CD4-positive, alpha-beta T cell treated with Interleukin-6 at 100 ng/mL for 8 hours (primary cell): ENCODE data around the gene ADPRHL1.

Experiments used
- DNase-seq: peaks from one replicate; pipeline ENCODE4 v3.0.0-alpha.2; 2020; ENCODE audit warnings: mixed read lengths, low spot score

Gene ADPRHL1

DNA sequence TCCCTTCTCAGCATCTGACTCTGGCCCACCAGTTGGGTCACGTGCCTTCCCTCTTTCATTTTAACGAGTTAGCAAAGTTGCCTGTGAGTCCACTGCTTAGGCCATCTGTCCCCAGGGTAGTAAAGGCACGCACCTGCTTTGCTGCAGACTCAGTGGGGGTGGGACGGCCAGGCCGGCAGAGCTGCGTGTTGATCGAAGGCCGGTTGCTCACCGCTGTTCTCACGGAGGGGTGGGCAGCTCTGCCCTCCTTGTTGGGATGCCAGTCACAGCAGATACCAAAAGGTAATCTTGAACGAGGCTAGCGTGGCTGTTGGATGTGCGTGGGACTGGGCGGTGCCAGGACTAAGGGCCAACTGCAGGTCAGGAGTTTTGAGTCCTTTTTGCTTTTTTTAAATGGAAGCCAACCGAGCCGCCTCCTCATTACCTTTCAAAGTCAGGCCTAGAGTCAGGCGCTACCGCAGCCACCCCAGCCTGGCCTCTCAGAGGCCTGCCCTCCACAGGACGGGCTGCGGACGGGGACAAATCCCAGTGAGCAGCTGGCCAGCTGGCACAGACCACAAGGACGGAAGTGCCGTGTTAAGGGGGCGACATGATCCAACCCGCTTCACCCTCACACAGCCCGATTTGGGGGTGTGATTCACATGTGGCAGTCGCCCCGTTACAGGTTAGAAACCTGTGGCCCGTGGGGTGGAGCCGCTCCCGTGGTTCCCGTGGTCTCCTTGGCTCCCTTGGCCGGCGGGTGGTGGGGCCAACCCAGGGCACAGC, 20.6 kb downstream of the ADPRHL1 start:
- DNase-seq, result no peak

GRCh38 chr13:113431171-113431570, 22.1 kb downstream of the ADPRHL1 start:
- DNase-seq, result no peak

DNA sequence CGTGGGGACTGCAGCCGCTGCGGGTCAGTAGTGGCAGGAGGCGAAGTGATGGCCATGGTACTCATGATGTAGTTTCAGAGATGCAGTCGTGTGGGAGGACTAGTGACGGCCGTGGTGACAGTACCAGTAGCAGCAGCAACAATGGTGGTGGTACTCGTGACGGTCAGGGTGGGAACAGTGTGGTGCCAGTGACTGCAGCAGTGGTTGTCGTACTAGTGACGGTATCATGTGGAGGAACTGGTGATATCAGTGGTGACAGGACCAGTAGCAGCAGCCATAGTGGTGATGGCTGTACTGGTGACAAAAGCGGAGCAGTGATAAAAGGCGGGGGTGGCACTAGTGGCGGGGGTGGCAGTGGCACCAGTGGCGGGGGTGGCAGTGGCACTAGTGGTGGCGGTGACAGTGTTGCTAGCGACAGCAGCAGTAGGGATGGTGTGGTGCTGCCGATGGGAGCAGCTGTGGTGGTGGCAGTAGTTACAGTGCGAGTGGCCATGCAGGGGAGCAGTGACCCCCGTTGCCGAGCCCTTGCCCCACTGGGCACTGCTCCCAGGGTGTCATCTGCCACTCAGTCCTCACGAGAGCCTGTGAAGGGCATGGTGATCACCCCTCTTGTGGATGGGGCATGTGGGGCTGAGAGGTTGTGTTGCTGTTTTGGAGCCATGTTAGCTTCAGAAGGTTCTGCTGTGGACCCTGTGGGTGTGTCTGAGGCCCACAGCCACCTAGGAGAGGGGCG, 22.7 kb downstream of the ADPRHL1 start:
- DNase-seq, result no peak

DNA sequence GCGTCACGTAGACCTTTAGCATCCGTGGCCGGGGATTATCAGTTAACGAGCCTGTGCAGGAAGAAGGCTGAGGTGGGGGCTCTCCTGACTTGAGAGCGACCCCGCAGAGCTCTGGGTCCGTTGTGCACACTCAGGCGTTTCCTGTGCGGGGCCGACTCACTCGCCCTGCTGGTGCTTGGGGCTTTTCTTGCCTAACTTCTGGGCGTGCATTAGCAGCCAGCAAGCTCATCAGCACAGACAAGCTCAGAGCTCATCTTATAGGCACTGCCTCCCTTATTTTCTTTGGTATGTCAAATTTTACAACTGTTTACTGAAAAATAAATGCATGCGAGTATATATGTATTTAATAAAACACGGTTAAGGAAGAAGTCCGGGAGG, 23.7 kb downstream of the ADPRHL1 start:
- no peak for DNase-seq

- DNase-seq, result no peak
Measured at GRCh38 chr13:113428871-113429607, 24.2 kb downstream of the ADPRHL1 start.

DNA sequence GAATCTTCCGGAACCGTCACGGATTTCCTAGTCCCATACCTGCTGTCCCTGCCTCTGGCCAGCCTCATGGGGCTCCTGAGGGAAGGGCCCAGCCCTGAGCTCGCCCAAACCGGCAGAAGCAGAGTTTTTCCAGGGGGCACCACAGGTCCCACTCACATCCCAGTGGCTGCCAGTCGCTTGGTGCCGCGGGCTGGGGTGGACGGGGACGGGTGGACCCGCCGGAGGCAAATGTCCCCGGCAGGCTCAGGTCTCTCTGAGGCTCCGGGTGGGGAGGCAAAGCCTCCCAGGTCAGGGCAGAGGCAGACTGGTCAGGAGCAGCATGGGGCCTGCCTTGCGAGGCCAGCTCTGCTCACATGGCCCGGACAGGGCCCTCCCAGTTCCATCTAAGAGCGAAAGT, 24.8 kb downstream of the ADPRHL1 start:
- no peak for DNase-seq

DNA sequence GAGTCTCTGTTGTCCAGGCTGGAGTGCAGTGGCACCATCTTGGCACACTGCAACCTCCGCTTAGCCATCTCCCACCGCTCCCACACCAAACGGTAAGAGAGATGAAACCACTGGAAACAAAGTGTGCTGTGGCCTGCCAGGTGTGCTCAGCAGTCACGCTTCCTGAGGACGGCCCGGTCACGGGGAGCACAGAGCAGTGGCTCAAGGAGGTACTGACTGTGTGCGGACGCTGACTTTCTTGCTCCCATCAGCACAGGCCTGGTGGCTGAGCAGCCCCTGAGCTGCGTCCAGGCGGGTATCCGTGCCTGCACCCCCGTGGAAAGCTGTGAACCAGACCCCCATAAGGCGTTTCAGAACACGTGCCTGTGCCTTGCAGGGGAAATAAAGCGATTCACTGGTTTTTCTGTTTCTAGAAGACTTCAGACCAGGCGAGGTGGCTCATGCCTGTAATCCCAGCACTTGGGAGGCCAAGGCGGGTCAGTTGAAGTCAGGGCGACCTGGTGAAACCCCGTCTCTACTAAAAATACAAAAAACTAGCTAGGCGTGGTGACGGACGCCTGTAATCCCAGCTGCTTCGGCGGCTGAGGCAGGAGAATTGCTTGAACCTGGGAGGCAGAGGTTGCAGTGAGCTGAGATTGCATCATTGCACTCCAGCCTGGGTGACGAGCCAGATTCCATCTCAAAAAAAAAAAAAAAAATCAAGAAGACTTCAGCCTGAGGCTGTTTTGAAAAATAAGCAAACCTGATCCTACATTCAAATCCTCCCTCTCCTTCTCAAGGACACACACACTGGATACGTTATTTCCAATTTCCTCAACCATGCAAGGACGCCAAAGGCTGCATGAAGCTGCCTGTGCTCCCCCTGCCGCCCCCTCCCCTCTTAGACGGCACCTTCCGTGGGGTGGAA, 25.5 kb downstream of the ADPRHL1 start:
- DNase-seq, result no peak

- no peak for DNase-seq
Measured at GRCh38 chr13:113426591-113426986, 26.7 kb downstream of the ADPRHL1 start.

- DNase-seq, result no peak
Measured at GRCh38 chr13:113425941-113426590, 27.2 kb downstream of the ADPRHL1 start.

GRCh38 chr13:113423520-113424163, 29.6 kb downstream of the ADPRHL1 start:
- DNase-seq, result no peak

GRCh38 chr13:113422807-113423519, 30.3 kb downstream of the ADPRHL1 start:
- DNase-seq, result no peak

GRCh38 chr13:113421673-113422270, 31.5 kb downstream of the ADPRHL1 start:
- DNase-seq, result no peak

GRCh38 chr13:113420833-113421600, 32.3 kb downstream of the ADPRHL1 start:
- no peak for DNase-seq

DNA sequence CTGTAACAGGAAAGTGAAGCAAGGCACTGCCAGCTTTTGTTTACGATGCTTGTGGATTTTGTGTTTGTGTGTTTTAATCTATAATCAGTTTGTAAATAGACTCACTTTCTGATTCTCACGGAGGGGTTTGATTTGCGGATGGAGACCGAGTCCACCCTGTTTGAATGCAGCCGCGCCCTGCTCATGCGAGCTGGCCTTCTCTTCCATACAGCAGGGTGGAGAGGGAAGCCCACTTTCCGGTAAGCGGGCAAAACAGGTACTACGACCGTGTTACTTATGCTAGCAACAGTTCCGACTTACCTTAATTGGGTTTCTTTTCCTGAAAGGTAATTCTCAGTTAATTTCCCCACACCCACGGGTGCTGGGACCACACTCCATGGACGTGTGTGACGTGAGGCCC, 33.1 kb downstream of the ADPRHL1 start:
- DNase-seq, result no peak

DNA sequence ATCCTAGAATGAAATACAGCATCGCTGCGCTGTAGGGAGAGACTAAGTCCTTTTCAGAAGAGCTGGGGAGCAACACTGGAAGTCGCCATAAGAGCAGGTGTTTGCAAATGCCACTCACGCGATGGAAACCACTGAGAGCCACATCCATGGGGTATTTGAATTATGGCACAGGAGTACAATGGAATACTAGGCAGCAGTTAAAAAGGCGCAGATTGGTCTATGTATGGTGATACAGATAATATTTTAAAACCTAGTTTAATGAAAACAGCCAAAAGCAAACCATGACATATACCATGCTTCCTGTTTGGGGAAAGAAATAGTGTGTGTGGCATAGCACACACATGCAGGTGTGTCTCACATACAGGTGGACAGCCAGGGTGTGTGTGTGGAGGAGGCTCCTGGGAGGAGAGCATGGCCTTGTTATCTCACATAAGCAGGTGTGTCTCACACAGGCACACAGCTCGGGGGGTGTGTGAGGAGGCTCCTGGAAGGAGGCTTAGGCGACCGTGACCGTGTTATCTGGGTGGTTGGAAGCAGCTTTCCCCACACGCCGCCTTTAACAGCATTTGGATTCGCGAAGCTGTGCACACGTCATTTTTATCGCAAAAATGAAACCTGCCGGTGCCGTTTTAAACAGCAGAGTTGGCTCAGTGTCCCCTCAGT, 33.6 kb downstream of the ADPRHL1 start:
- DNase-seq, result no peak

- no peak for DNase-seq
Measured at GRCh38 chr13:113418722-113419049, 34.6 kb downstream of the ADPRHL1 start.

DNA sequence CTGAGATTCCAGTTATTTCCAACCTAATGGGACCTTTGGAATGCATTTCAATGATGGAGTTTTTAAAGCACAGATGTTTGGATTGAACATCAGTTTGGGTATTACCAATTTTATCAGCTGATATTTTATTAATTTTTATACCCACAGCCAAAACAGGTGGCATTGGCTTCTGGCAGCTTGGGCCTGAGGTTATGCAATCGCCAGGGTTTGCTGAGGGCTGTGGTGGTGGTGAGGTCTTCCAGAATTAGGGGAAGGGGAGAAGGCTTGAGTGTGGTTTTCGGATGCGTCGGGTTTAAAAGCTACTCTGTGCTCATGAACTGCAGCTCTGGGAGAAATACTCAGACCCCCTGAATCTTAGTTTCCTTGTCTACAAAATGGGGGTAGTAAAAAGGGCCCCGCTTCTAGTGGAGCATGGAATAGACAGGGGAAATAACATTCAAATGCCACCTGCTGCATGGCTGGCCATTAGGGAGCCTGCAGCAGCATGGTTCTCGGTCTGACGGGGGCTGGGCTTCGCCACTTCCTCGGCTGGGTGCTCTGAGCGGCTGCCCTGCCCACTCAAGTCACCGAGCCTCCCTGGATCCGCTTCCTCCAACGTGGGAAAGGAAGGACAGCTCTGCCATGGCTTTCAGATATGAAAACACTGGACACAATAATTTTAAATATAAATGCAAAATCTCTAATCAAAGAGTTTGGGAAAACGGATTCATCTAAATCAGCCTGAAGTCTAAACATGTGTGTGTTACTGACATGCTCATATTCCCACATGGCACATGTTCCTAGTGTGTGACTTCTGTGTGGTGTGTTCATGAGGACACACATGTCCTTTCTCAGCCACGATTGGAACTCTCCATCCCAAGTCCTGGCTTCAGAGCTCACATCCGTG, 35.2 kb downstream of the ADPRHL1 start:
- no peak for DNase-seq
